ENCODE measurements around the gene POLDIP2. TPM values are rescaled to one million over a fixed set of nuclear protein-coding genes. Genes with fewer than 3 reads are reported as not detected.

Gene POLDIP2
- total RNA-seq, 6 donors from 2014 or later, result 50.3 to 74.5 (median 60.0) TPM

DNA sequence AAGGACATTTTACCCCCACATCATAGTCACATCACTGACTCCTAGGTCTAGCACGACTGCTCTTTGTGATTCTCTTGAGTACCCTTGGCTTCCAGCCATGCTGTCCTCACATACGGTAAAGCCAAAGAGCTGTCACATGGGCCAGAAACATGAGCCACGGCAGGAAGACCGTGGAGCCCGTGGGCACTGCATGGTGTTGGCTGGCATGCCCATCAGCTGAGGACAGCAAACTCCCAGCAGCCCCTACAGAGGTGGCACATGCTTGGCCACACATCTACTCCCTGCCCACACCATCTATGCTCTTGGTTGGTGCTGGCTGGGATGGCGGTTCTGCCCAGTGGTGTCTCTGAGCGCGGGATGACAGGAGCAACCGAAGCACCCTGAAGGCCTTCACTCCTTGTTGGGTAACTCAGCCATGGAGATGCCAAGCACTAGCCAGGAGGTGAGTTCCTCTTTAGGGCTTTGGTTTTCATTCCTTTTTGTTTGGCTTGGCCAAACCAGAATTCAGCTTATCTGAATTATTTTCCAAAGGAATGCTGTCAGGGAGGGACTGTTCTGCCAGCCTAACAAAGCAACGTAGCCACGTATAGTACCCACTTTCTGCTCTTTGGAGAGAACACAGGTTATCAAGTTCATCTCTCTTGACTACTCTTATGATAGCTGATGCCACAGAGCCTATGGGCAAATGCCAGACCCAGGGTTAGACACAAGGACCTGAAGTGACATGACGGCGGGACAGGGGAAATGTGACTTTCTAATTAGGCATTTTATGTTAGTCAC is 11.7 kb downstream of the POLDIP2 start:
- DNase-seq, result no peak
- ATAC-seq (ENCODE audit: low FRiP score in 2 of 2), result peak in 1 of 2 donors; percentile 6
- no peaks in the 10 kb centered on the region for H3K9me3 ChIP-seq
- no peak for TF ChIP-seq POLR2AphosphoS5 (IDR thresholded peaks at IDR 0.05)
- peak overlapping the region; percentile 10 to 57 (median 38) for H3K27ac ChIP-seq
- H3K36me3 ChIP-seq, result peaks cover 49 to 100% (median 86%) of the 10 kb centered on the region in 4 donors
- 55 to 69% methylated on average over 13 of the region's 13 CpGs for WGBS, 2 donors
- no peaks in the 10 kb centered on the region for H3K27me3 ChIP-seq
- peaks cover 8 to 15% (median 11%) of the 10 kb centered on the region in 4 donors for H3K4me1 ChIP-seq
- H3K4me3 ChIP-seq, result no peak overlapping the region

DNA sequence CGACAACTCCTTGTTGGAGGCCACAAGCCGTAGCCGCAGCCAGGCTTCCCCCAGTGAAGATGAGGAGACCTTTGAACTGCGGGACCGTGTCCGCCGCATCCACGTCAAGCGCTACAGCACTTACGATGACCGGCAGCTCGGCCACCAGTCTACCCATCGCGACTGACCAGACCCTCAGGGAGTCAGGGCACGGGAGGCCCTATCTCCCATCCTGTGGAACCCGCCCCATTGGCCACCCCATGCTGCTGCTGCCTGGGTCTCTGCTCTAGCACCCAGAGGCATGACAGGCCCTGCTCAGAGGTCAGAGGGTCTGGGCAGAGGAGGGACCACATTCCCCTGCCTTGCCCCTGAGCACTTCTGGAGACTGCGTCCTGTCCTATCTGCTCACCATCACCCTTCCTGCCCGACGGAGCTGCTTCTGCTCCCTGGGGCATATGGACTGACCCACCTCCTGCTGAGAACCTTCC is 12.9 kb downstream of the POLDIP2 start:
- TF ChIP-seq CTCF (IDR thresholded peaks at IDR 0.05) (no peak), EP300 (IDR thresholded peaks at IDR 0.05) (no peak), POLR2AphosphoS5 (IDR thresholded peaks at IDR 0.05) (no peak), POLR2A (IDR thresholded peaks at IDR 0.05) (no peak)
- Histone ChIP-seq H3K36me3 (peaks cover 54 to 100% (median 88%) of the 10 kb centered on the region in 4 donors), H3K27ac (no peak overlapping the region), H3K9me3 (no peaks in the 10 kb centered on the region), H3K4me3 (no peak overlapping the region), H3K4me1 (peaks cover 11 to 19% (median 13%) of the 10 kb centered on the region in 4 donors), H3K27me3 (no peaks in the 10 kb centered on the region)
- WGBS, 2 donors, result 95 to 100% methylated on average over 7 to 19 of the region's 19 CpGs
- ATAC-seq (ENCODE audit: low FRiP score in 2 of 2) (no peak), DNase-seq (peak in 1 of 2 donors; percentile 62)

DNA sequence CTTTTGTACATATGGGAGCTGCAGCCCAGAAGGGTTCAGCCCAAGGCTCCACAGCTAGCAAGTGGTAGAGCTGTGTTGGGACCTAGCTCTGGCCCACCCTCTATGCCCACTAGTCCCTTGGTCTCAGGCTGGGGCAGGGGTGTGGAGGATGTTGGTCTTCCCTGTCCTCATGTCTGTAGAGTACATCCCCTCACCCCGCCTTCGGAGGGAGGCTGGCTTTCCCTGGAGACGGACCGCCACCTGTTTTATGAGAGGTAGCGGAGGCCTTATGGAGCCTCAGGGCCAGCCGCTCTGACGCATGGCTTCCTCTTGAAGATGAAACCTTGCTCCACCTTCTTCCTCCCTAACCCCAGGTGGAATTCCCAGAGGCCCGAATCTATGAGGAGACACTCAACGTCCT is 13.3 kb downstream of the POLDIP2 start:
- no peak overlapping the region for H3K27ac ChIP-seq
- DNase-seq (no peak), ATAC-seq (ENCODE audit: low FRiP score in 2 of 2) (no peak)

DNA sequence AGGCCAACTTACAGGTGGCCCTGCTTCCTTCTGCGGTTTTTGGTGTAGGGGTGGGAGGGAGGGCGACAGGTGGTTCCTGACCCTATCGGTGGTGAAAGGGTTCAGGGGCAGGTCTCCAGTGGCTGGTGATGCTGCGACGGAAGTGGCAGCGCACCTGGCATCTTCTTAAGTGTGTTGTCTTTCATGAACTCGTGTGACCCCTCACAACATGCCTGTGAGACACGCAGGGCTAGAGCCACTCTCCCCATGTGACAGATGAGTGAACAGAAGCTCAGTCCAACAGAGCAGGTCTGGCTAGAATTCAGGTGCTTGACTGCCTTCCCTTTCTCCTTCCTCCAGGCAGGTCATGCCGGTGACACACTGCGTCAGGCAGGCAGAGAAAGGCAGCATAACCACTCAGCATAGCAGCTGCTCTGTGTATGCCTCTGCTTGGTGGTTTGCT is 13.8 kb downstream of the POLDIP2 start:
- Histone ChIP-seq H3K9me3 (no peaks in the 10 kb centered on the region), H3K36me3 (peaks cover 54 to 93% (median 86%) of the 10 kb centered on the region in 4 donors), H3K4me1 (peaks cover 11 to 23% (median 19%) of the 10 kb centered on the region in 4 donors), H3K4me3 (no peak overlapping the region), H3K27me3 (no peaks in the 10 kb centered on the region), H3K27ac (no peak overlapping the region)
- TF ChIP-seq CTCF (IDR thresholded peaks at IDR 0.05) (no peak), EP300 (IDR thresholded peaks at IDR 0.05) (no peak), POLR2AphosphoS5 (IDR thresholded peaks at IDR 0.05) (no peak)
- no peak for DNase-seq
- no peak for ATAC-seq (ENCODE audit: low FRiP score in 2 of 2)
- 79 to 89% methylated on average over 3 to 10 of the region's 10 CpGs for WGBS, 2 donors

More for the DNA sequence above, 13.3 kb downstream of the POLDIP2 start:
- Histone ChIP-seq H3K4me1 (peaks cover 11 to 23% (median 17%) of the 10 kb centered on the region in 4 donors), H3K9me3 (no peaks in the 10 kb centered on the region), H3K27me3 (no peaks in the 10 kb centered on the region), H3K4me3 (no peak overlapping the region), H3K36me3 (peaks cover 55 to 98% (median 89%) of the 10 kb centered on the region in 4 donors)
- WGBS, 2 donors, result 87 to 94% methylated on average over 7 to 9 of the region's 9 CpGs
- TF ChIP-seq POLR2AphosphoS5 (IDR thresholded peaks at IDR 0.05), result no peak
- no peak for TF ChIP-seq EP300 (IDR thresholded peaks at IDR 0.05)
- TF ChIP-seq CTCF (IDR thresholded peaks at IDR 0.05), result no peak
- no peak for TF ChIP-seq POLR2A (IDR thresholded peaks at IDR 0.05)

DNA sequence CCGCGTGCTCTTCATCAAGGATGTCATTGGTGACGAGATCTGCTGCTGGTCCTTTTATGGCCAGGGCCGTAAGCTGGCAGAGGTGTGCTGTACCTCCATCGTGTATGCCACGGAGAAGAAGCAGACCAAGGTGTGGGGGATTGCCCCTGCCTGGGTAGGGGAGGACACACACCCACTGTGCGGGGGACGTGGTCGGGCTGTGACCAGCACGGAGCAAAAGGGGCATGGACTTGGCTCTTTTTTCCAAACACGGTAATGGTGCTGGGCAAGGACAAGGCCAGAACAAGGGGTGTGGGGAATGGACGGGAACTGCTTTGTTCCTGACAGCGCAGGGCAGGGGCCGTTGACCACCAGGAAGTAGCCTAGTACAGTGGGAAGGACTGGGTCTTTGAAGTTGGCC is 15.0 kb downstream of the POLDIP2 start:
- no peaks in the 10 kb centered on the region for H3K9me3 ChIP-seq
- peaks cover 42 to 81% (median 76%) of the 10 kb centered on the region in 4 donors for H3K36me3 ChIP-seq
- no peaks in the 10 kb centered on the region for H3K27me3 ChIP-seq
- peaks cover 17 to 29% (median 25%) of the 10 kb centered on the region in 4 donors for H3K4me1 ChIP-seq
- H3K4me3 ChIP-seq, result no peak overlapping the region
- TF ChIP-seq POLR2AphosphoS5 (IDR thresholded peaks at IDR 0.05) (no peak), EP300 (IDR thresholded peaks at IDR 0.05) (no peak), POLR2A (IDR thresholded peaks at IDR 0.05) (no peak), CTCF (IDR thresholded peaks at IDR 0.05) (no peak)
- ATAC-seq (ENCODE audit: low FRiP score in 2 of 2) (no peak), DNase-seq (peak in 1 of 2 donors; percentile 50)
- 90 to 94% methylated on average over 14 of the region's 14 CpGs for WGBS, 2 donors
- no peak overlapping the region for H3K27ac ChIP-seq

All from upper lobe of left lung (tissue), 6 donors.